ENCODE data around the gene CTSS.

The CTSS gene

DNA sequence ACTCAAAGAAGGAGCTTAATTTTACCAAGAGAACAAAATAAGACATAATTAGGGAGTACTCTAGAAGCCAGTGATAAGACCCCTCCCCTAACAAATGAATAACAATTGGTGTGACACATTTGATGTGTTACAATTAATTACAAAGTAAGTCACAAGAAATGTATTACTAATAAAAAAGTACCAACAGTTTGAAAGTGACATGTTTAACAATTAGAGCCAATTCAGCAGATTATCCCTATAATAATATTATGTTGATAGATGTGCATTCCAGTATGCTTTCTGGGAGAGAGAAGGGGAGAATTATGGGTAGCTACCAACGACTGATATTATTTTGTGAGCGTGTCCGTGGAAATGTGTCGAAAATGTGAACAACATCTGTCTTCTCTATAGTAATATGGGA, 23.4 kb upstream of the CTSS start:
- H2AFZ ChIP-seq (ENCODE audit: low read length), result no peak overlapping the region
- H3K4me1 ChIP-seq (ENCODE audit: low read length), result no peaks in the 10 kb centered on the region
- H3K27me3 ChIP-seq (replicated peaks; ENCODE audit: insufficient read depth, low read length), result no peaks in the 10 kb centered on the region
- no peak overlapping the region for H3K4me2 ChIP-seq (ENCODE audit: low read depth, low read length)
- no peaks in the 10 kb centered on the region for H3K36me3 ChIP-seq (replicated peaks; ENCODE audit: insufficient read depth, low read length)
- no peaks in the 10 kb centered on the region for H4K20me1 ChIP-seq (ENCODE audit: insufficient read depth, low read length)
- H3K79me2 ChIP-seq (ENCODE audit: low read length), result no peaks in the 10 kb centered on the region
- no peaks in the 10 kb centered on the region for H3K9me3 ChIP-seq (replicated peaks; ENCODE audit: insufficient read depth, low read length)
- no peak overlapping the region for H3K4me3 ChIP-seq (ENCODE audit: low read length)
- H3F3A ChIP-seq (ENCODE audit: insufficient read depth, low read length), result no peaks in the 10 kb centered on the region
- TF ChIP-seq EZH2phosphoT487 (IDR thresholded peaks at IDR 0.05; ENCODE audit: low read length), result no peak
- TF ChIP-seq, protein P1, sequence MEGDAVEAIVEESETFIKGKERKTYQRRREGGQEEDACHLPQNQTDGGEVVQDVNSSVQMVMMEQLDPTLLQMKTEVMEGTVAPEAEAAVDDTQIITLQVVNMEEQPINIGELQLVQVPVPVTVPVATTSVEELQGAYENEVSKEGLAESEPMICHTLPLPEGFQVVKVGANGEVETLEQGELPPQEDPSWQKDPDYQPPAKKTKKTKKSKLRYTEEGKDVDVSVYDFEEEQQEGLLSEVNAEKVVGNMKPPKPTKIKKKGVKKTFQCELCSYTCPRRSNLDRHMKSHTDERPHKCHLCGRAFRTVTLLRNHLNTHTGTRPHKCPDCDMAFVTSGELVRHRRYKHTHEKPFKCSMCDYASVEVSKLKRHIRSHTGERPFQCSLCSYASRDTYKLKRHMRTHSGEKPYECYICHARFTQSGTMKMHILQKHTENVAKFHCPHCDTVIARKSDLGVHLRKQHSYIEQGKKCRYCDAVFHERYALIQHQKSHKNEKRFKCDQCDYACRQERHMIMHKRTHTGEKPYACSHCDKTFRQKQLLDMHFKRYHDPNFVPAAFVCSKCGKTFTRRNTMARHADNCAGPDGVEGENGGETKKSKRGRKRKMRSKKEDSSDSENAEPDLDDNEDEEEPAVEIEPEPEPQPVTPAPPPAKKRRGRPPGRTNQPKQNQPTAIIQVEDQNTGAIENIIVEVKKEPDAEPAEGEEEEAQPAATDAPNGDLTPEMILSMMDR (IDR thresholded peaks at IDR 0.05; ENCODE audit: low read length), result no peak
- TF ChIP-seq EZH2 (optimal IDR thresholded peaks at IDR 0.05; ENCODE audit: low read depth, low read length), result no peak
- no peak overlapping the region for H3K9ac ChIP-seq (ENCODE audit: low read length)
- H3K9me2 ChIP-seq (replicated peaks; ENCODE audit: insufficient read depth, low read length), result no peaks in the 10 kb centered on the region
- no peak for DNase-seq
- no peak overlapping the region for H3K27ac ChIP-seq (ENCODE audit: low read length)

DNA sequence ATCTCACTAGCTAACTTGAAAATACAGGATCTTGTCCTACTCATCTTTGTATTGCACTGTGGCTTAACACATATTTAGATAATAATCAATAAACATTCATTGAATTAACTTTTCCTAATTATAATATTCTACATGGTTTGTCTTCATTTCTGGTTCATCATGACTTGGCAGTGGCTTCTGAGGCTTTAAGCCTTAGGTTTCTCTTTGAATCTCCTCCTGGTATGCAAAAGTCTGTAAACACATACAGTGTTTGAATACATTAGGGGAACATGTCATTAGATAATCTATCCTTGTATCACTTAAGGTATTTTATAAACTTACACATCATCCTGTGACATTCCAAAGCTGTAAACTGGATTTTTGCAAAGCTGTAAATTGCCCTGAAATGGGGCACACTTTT, 21.9 kb upstream of the CTSS start:
- H3K36me3 ChIP-seq (replicated peaks; ENCODE audit: insufficient read depth, low read length), result no peaks in the 10 kb centered on the region
- H3F3A ChIP-seq (ENCODE audit: insufficient read depth, low read length), result no peaks in the 10 kb centered on the region
- no peaks in the 10 kb centered on the region for H4K20me1 ChIP-seq (ENCODE audit: insufficient read depth, low read length)
- DNase-seq, result no peak
- H2AFZ ChIP-seq (ENCODE audit: low read length), result no peak overlapping the region
- no peaks in the 10 kb centered on the region for H3K9me2 ChIP-seq (replicated peaks; ENCODE audit: insufficient read depth, low read length)
- no peak overlapping the region for H3K27ac ChIP-seq (ENCODE audit: low read length)
- no peak overlapping the region for H3K4me3 ChIP-seq (ENCODE audit: low read length)
- no peak overlapping the region for H3K4me2 ChIP-seq (ENCODE audit: low read depth, low read length)
- no peaks in the 10 kb centered on the region for H3K79me2 ChIP-seq (ENCODE audit: low read length)
- no peak for TF ChIP-seq EZH2 (optimal IDR thresholded peaks at IDR 0.05; ENCODE audit: low read depth, low read length)
- TF ChIP-seq, protein P1 (IDR thresholded peaks at IDR 0.05; ENCODE audit: low read length), result no peak
- no peak for TF ChIP-seq EZH2phosphoT487 (IDR thresholded peaks at IDR 0.05; ENCODE audit: low read length)
- H3K27me3 ChIP-seq (replicated peaks; ENCODE audit: insufficient read depth, low read length), result no peaks in the 10 kb centered on the region
- no peak overlapping the region for H3K9ac ChIP-seq (ENCODE audit: low read length)
- no peaks in the 10 kb centered on the region for H3K9me3 ChIP-seq (replicated peaks; ENCODE audit: insufficient read depth, low read length)
- no peaks in the 10 kb centered on the region for H3K4me1 ChIP-seq (ENCODE audit: low read length)

DNA sequence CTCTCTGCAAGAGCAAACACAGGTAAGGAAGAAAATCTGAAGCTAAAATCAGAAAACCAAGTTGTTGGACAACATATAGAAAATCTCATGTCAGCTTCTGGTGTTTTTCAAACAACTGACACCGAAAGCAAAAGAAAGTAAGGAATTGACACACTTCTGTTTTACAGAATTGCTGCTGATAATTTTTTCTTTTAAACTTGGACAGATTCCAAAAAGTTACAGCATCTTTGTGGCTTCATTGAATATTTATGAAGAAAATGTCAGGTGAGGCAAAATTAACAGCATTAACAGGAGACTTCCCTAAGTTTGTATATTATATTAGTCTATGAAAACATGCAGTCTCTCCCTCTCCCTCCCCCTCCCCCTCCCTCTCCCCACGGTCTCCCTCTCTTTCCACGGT, 14.9 kb upstream of the CTSS start:
- Histone ChIP-seq H3K9me2 (replicated peaks; ENCODE audit: insufficient read depth, low read length) (no peaks in the 10 kb centered on the region), H3K36me3 (replicated peaks; ENCODE audit: insufficient read depth, low read length) (no peaks in the 10 kb centered on the region)
- no peak for TF ChIP-seq EZH2phosphoT487 (IDR thresholded peaks at IDR 0.05; ENCODE audit: low read length)
- TF ChIP-seq, protein P1 (IDR thresholded peaks at IDR 0.05; ENCODE audit: low read length), result no peak
- no peak for TF ChIP-seq EZH2 (optimal IDR thresholded peaks at IDR 0.05; ENCODE audit: low read depth, low read length)

More for the DNA sequence above, 14.9 kb upstream of the CTSS start:
- Histone ChIP-seq H3K4me3 (ENCODE audit: low read length) (no peak overlapping the region), H3F3A (ENCODE audit: insufficient read depth, low read length) (0 out of 2 replicates have a peak, but pooled peaks cover 3% of the 10 kb centered on the region), H3K9ac (ENCODE audit: low read length) (no peak overlapping the region), H4K20me1 (ENCODE audit: insufficient read depth, low read length) (no peaks in the 10 kb centered on the region), H3K9me3 (replicated peaks; ENCODE audit: insufficient read depth, low read length) (no peaks in the 10 kb centered on the region), H3K27me3 (replicated peaks; ENCODE audit: insufficient read depth, low read length) (no peaks in the 10 kb centered on the region), H3K4me1 (ENCODE audit: low read length) (no peaks in the 10 kb centered on the region), H3K4me2 (ENCODE audit: low read depth, low read length) (no peak overlapping the region), H2AFZ (ENCODE audit: low read length) (no peak overlapping the region), H3K27ac (ENCODE audit: low read length) (no peak overlapping the region), H3K79me2 (ENCODE audit: low read length) (no peaks in the 10 kb centered on the region)
- no peak for DNase-seq

All from MM.1S (cell line).